Right lobe of liver (tissue), 6 donors: ENCODE measurements around the gene OLIG3. TPM values are rescaled to one million over a fixed set of nuclear protein-coding genes. Genes with fewer than 3 reads are reported as not detected.

Experiments
- ATAC-seq, 4 donors: fragments of 200-7000 bp; cut with Tn5 transposase; one replicate each; pipeline ENCODE4 v1.9.1; 2020; ENCODE audit warnings: mild to moderate bottlenecking in 4 of 4, moderate library complexity in 4 of 4
- DNase-seq, 3 donors: peaks; one replicate each; pipeline ENCODE4 v3.0.0-alpha.2; 2020
- H3K27ac ChIP-seq, 3 donors: fragments of 200-600 bp; one replicate each; pipeline ENCODE4 v1.8.0; 2022
- H3K27me3 ChIP-seq, 2 donors: fragments of 200-600 bp; one replicate each; pipeline ENCODE4 v1.8.0; 2022
- H3K36me3 ChIP-seq, 4 donors: fragments of 200-600 bp; sonication (generic) in 1 of 4; one replicate each; pipeline versions ENCODE4 v1.5.1 to v1.8.0; 2017 to 2022; ENCODE audit warnings: control low read depth in 1 of 4
- H3K4me1 ChIP-seq, 4 donors: fragments of 200-600 bp; sonication (generic) in 1 of 4; one replicate each; pipeline versions ENCODE4 v1.5.1 to v1.8.0; 2017 to 2022; ENCODE audit warnings: control low read depth in 1 of 4
- H3K4me3 ChIP-seq, 3 donors: fragments of 200-600 bp; one replicate each; pipeline ENCODE4 v1.8.0; 2022
- H3K9me3 ChIP-seq, 4 donors: fragments of 200-600 bp; sonication (generic) in 1 of 4; one replicate each; pipeline versions ENCODE4 v1.5.1 to v1.8.0; 2017 to 2022; ENCODE audit warnings: control low read depth in 1 of 4
- POLR2A ChIP-seq: fragments of 450-650 bp; IDR thresholded peaks from one replicate; pipeline ENCODE4 v1.6.1; 2017; ENCODE audit warnings: antibody characterized with exemption, mild to moderate bottlenecking
- WGBS: methylation state at CpG from one replicate; pipeline ENCODE4 v1.1.6; 2018; ENCODE audit warnings: low coverage, low lambda C conversion rate; ENCODE audit not compliant: insufficient coverage; ENCODE audit errors: missing lambda C conversion rate; 5-methylcytosine and 5-hydroxymethylcytosine counted together
- intact Hi-C, 2 donors: fragments of 100-400 bp; cut with DNase I; formaldehyde crosslinking; loops; one replicate each; pipeline versions ENCODE4 v1.11.2 to v1.14.1; 2022
- total RNA-seq, 6 experiments: library from RNA; depleted of rRNA in 2 of 6; stranded (reverse); fragments of >200 nt in 2 of 6; fragmentation: NEBNext Ultra II Directional in 3 of 6; extraction: Animal tissue kit (Norgen Biotek cat#: 25700) in 3 of 6; gene quantifications; one replicate each; pipeline versions ENCODE4 v1.1.0 to v1.2.4, GENCODE V29; 2016 to 2023
- TF ChIP-seq, protein P1 (sequence below), 4 donors: fragments of 200-600 bp in 3 of 4; fragments of 450-650 bp in 1 of 4; IDR thresholded peaks; one replicate each; pipeline versions ENCODE4 v1.5.1 to v1.8.0; 2016 to 2022; ENCODE audit warnings: antibody characterized with exemption in 4 of 4, mild to moderate bottlenecking in 2 of 4
- donor health status: DM: no; HTN: yes; CAD: no.
- donor health status: DM: no; HTN: no; CAD: no.
- donor health status: DM: no; HTN: no; CAD: no.
- donor health status: DM: no; HTN: yes; CAD: no.
- donor health status: DM: no; HTN: yes; CAD: no.

Gene OLIG3
- total RNA-seq, 6 experiments from 2014 or later: not detected

DNA sequence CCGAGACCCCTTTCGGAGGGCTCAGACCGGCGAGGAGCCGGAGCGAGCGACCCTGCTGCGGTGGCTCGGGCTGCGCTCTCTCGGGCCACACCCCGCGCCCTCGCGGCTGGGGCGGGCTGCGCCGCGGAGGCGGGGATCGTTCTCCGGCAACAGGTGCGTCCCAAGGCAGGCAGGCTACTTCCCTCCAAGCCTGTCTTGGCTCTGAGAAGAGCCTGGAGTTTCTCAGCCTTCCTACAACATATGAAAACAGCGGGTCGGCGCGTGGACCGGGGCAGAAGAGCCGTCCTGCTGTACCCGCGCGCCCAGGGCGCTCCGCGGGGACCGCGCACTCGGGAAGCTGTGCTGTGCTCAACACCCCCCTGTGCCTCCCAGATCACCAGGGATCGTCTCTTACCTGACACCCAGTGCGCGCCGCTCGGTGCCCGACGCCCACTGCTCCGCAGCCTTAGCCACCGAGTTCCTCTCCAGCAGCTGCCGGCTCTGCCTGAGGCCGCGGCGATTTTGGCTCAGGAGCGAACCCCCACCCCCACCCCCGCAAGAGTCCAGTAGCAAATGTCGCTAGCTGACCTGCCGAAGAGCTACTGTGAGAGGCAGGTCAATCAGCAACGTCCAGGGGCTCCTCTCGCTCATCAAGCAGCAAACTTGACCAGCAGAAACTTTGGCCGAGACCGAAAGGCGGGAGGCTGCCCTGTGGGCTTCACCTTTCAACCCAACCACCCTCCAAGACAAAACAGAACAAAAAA, 3.7 kb upstream of the OLIG3 start:
- ATAC-seq: peak in 3 of 4 donors; percentile 23 to 46 (median 40)
- intact Hi-C loops: no loop called here
- H3K4me3 ChIP-seq: no peak overlapping the region
- no peaks in the 10 kb centered on the region for H3K9me3 ChIP-seq
- WGBS: 17% methylated on average over 4 of the region's 60 CpGs
- H3K27ac ChIP-seq: no peak overlapping the region
- H3K27me3 ChIP-seq: peaks cover 18 to 60% of the 10 kb centered on the region in 2 donors
- peak in 1 of 3 donors; percentile 48 for DNase-seq
- no peaks in the 10 kb centered on the region for H3K36me3 ChIP-seq
- H3K4me1 ChIP-seq: peaks cover 0 to 15% (median 0%) of the 10 kb centered on the region in 4 donors
- TF ChIP-seq POLR2A: no peak
- TF ChIP-seq, protein P1, sequence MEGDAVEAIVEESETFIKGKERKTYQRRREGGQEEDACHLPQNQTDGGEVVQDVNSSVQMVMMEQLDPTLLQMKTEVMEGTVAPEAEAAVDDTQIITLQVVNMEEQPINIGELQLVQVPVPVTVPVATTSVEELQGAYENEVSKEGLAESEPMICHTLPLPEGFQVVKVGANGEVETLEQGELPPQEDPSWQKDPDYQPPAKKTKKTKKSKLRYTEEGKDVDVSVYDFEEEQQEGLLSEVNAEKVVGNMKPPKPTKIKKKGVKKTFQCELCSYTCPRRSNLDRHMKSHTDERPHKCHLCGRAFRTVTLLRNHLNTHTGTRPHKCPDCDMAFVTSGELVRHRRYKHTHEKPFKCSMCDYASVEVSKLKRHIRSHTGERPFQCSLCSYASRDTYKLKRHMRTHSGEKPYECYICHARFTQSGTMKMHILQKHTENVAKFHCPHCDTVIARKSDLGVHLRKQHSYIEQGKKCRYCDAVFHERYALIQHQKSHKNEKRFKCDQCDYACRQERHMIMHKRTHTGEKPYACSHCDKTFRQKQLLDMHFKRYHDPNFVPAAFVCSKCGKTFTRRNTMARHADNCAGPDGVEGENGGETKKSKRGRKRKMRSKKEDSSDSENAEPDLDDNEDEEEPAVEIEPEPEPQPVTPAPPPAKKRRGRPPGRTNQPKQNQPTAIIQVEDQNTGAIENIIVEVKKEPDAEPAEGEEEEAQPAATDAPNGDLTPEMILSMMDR (IDR thresholded peaks at IDR 0.05): no peak

DNA sequence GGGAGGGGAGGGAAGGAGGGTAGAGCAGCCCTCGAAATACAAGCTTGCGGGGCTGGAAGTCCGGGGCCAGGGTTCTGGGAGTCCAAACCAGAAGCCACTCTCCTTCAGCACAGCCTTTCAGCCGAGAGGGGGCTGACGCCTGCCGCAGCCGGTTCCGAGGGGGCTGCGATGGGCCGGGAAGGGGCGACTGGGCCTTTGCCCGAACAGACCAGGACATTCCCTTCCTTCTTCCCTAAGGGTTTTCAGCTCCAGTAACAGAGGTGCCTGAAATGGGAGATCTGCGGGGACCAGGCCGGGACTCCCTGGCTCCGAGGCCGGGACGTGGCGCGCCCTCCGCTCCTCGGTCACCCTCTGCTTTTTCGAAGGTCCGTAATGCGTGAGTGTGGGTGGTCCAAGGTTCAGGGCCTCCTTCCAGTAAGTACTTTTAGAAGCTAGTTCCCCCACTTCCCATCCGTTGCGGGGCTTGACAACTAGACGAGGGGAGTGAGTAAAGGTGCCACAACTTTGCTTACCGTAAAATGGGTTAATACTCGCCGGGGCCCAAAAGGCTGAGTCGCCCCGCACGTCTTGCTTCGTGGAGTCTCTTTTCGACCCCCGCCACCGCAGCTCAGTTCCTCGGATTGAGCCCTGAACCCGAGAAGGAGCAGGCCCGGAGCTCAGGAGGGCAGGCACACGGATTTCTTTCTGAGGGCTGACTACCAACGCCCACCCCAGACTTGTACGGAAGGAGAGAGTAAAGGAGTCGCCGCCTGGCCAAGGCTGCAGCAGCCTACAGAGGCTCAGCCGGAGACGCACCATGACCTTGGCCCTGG, 2.9 kb upstream of the OLIG3 start:
- Histone ChIP-seq H3K36me3 (no peaks in the 10 kb centered on the region), H3K4me1 (peaks cover 0 to 15% (median 0%) of the 10 kb centered on the region in 4 donors), H3K27me3 (peaks cover 18 to 66% of the 10 kb centered on the region in 2 donors), H3K9me3 (no peaks in the 10 kb centered on the region), H3K4me3 (no peak overlapping the region), H3K27ac (no peak overlapping the region)
- TF ChIP-seq POLR2A: no peak
- TF ChIP-seq, protein P1 (IDR thresholded peaks at IDR 0.05): no peak
- intact Hi-C loops: no loop called here
- WGBS: 15% methylated on average over 5 of the region's 47 CpGs
- DNase-seq: no peak
- ATAC-seq: peak in 2 of 4 donors; percentile 7 to 19

DNA sequence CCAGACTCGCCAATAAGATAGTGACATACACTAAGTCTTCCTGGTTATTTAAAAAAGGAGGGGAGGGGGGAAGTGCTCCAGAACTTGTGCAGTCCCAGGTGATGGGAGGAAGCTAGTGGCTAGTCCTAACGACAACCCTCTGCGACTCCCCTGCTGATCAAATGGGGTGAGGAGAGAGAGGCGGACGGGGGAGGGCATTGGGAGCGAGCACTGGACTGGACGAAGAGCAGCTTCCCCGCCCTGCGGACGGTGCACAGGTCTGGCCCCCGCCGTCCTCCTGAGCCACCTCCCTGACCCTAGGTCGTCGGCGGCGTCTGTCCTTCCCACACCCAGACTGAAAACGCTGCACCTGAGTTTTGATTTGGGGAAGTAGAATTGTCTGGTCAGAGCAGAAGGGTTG, 2.2 kb upstream of the OLIG3 start:
- Histone ChIP-seq H3K27ac (no peak overlapping the region), H3K4me1 (peaks cover 0 to 15% (median 0%) of the 10 kb centered on the region in 4 donors), H3K27me3 (peaks cover 18 to 70% of the 10 kb centered on the region in 2 donors), H3K9me3 (no peaks in the 10 kb centered on the region), H3K4me3 (no peak overlapping the region), H3K36me3 (no peaks in the 10 kb centered on the region)
- no peak for DNase-seq
- ATAC-seq: peak in 1 of 4 donors; percentile 41
- TF ChIP-seq, protein P1 (IDR thresholded peaks at IDR 0.05): no peak
- no peak for TF ChIP-seq POLR2A
- WGBS: 5% methylated on average over 4 of the region's 17 CpGs
- intact Hi-C loops: no loop called here

DNA sequence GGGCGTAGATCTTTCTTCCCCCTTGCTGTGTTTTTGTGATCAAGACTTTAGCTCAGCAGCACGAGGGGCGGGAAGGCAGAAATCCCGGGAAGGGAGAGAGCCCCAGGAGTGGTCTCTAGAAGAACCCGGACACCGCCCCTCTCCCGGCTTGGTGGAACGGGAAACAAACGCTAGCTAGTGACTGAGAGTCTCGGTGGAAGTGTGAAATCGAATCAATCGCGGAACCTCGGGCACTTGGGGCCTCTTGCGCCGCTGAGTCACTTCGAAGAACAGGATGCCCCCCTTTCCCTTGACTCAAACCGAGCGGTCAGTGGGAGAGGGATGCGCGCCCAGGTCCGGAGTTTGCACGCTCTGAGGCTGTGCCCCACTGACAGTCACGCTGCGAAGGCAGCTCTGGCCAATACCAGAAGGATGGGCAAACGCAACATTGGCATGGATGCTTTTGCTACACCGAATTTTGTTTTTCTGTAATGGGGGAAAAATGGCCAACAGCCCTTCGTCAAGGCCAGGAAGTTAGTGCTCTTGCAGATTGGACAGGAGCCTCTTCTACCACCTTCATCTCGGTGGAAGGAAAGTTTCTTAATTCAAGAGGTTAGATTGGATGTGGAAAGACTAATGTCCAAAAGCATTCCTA, 1.6 kb upstream of the OLIG3 start:
- 5% methylated on average over 16 of the region's 29 CpGs for WGBS
- H3K4me1 ChIP-seq: peaks cover 0 to 15% (median 0%) of the 10 kb centered on the region in 4 donors

More for the DNA sequence above, 1.6 kb upstream of the OLIG3 start:
- Histone ChIP-seq H3K36me3 (no peaks in the 10 kb centered on the region), H3K4me3 (no peak overlapping the region), H3K27ac (no peak overlapping the region), H3K27me3 (peaks cover 20 to 70% of the 10 kb centered on the region in 2 donors), H3K9me3 (no peaks in the 10 kb centered on the region)
- TF ChIP-seq, protein P1 (IDR thresholded peaks at IDR 0.05): no peak
- TF ChIP-seq POLR2A: no peak
- intact Hi-C loops: no loop called here
- ATAC-seq (no peak), DNase-seq (no peak)
